HG03025 (cell line): ENCODE data around the gene PINK1.

Experiments used
- ATAC-seq: cut with Tn5 transposase; IDR thresholded peaks from one replicate; pipeline ENCODE4 v1.9.1; 2021; ENCODE audit warnings: mild to moderate bottlenecking, moderate library complexity; ENCODE audit not compliant: unreplicated experiment, low FRiP score

PINK1 gene

DNA sequence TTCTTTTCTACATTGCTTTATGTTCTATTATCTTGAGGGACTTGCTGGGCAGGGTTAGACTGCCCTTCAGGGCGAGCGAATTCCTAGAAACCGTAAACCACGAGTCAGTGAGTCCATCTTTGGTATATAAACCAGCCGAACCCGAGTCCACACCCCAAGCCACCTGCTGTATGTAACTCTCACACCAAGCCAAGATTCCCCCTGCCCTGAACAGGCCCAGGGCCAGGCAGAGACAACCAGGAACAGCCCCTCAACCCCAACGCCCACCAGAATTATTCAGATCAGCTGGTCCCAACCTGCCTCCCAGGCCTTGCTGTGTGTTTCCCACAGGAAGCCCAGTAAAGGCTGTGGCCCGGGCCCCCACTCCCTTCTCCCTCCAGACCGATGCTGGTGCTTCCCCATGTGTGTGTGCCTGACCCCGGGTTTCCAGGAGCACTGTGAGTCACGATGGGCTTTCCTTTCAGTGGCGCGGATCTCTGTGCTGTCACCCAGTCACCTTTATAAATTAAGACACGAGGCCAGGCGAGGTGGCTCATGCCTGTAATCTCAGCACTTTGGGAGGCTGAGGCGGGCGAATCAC lies 67.5 kb downstream of the PINK1 start:
- no peak for ATAC-seq
